ENCODE results near the gene ARNT2. TPM values are rescaled to one million over a fixed set of nuclear protein-coding genes. Genes with fewer than 3 reads are reported as not detected.

Gene ARNT2
- total and polyA plus RNA-seq, 4 donors = 2.0 to 12.2 (median 5.5) TPM

- H3K9ac ChIP-seq (ENCODE audit: insufficient read depth in 1 of 2, low read length in 2 of 2) = no peak overlapping the region
- H3K9me3 ChIP-seq (ENCODE audit: control insufficient read depth in 4 of 4, insufficient read depth in 3 of 4, low read length in 3 of 4) = peaks cover 0 to 4% (median 0%) of the 10 kb centered on the region in 4 donors
- peaks cover 0 to 13% (median 5%) of the 10 kb centered on the region in 5 donors for H3K4me1 ChIP-seq (ENCODE audit: control insufficient read depth in 5 of 5, insufficient read depth in 5 of 5, low read length in 5 of 5)
- DNase-seq (no peak), ATAC-seq (ENCODE audit: insufficient read depth, low FRiP score) (no peak)
- WGBS, 2 donors = 91 to 94% methylated on average over 2 of the region's 2 CpGs
- TF ChIP-seq, protein P1, sequence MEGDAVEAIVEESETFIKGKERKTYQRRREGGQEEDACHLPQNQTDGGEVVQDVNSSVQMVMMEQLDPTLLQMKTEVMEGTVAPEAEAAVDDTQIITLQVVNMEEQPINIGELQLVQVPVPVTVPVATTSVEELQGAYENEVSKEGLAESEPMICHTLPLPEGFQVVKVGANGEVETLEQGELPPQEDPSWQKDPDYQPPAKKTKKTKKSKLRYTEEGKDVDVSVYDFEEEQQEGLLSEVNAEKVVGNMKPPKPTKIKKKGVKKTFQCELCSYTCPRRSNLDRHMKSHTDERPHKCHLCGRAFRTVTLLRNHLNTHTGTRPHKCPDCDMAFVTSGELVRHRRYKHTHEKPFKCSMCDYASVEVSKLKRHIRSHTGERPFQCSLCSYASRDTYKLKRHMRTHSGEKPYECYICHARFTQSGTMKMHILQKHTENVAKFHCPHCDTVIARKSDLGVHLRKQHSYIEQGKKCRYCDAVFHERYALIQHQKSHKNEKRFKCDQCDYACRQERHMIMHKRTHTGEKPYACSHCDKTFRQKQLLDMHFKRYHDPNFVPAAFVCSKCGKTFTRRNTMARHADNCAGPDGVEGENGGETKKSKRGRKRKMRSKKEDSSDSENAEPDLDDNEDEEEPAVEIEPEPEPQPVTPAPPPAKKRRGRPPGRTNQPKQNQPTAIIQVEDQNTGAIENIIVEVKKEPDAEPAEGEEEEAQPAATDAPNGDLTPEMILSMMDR (IDR thresholded peaks at IDR 0.05; ENCODE audit: control extremely low read depth, extremely low read depth) = no peak
- H3K27me3 ChIP-seq (ENCODE audit: control insufficient read depth in 3 of 3, insufficient read depth in 3 of 3, low read length in 2 of 3) = peaks cover 0 to 1% (median 0%) of the 10 kb centered on the region in 3 donors
- H3K4me3 ChIP-seq = no peak overlapping the region
- peaks cover 0 to 8% (median 4%) of the 10 kb centered on the region in 4 donors for H3K36me3 ChIP-seq (ENCODE audit: control insufficient read depth in 4 of 4, insufficient read depth in 4 of 4, low read length in 4 of 4)
- no peak overlapping the region for H3K27ac ChIP-seq (ENCODE audit: low read depth in 1 of 2, low read length in 1 of 2)
Measured at GRCh38 chr15:80547264-80547663, 143.1 kb downstream of the ARNT2 start.

DNA sequence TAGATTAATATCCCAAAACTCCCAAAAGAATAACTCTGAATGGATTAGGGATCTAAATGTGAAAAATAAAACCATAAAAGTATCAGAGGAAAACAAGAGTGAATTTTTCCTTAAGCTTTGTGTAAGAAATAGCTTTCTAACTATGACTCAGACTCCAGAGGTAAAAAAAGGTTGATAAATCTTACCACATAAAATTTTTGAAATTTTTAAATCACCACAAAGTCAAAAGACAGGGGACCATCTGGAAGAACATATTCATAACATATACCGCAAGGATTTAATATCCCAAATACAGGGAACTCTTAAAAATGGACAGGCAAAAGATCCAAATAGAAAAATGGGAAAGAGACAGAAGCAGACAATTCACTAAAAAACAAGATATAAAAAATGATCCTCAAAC lies 145.0 kb downstream of the ARNT2 start:
- no peak overlapping the region for H3K9ac ChIP-seq (ENCODE audit: insufficient read depth in 1 of 2, low read length in 2 of 2)
- H3K27me3 ChIP-seq (ENCODE audit: control insufficient read depth in 3 of 3, insufficient read depth in 3 of 3, low read length in 2 of 3) = peaks cover 0 to 3% (median 0%) of the 10 kb centered on the region in 3 donors
- DNase-seq = no peak
- H3K36me3 ChIP-seq (ENCODE audit: control insufficient read depth in 4 of 4, insufficient read depth in 4 of 4, low read length in 4 of 4) = peaks cover 0 to 12% (median 3%) of the 10 kb centered on the region in 4 donors
- peaks cover 0 to 13% (median 5%) of the 10 kb centered on the region in 5 donors for H3K4me1 ChIP-seq (ENCODE audit: control insufficient read depth in 5 of 5, insufficient read depth in 5 of 5, low read length in 5 of 5)
- no peak overlapping the region for H3K4me3 ChIP-seq
- no peak for ATAC-seq (ENCODE audit: insufficient read depth, low FRiP score)
- TF ChIP-seq, protein P1 (IDR thresholded peaks at IDR 0.05; ENCODE audit: control extremely low read depth, extremely low read depth) = no peak
- H3K9me3 ChIP-seq (ENCODE audit: control insufficient read depth in 4 of 4, insufficient read depth in 3 of 4, low read length in 3 of 4) = peaks cover 0 to 4% (median 0%) of the 10 kb centered on the region in 4 donors
- WGBS, 2 donors = 94 to 98% methylated on average over 1 of the region's 1 CpG
- H3K27ac ChIP-seq (ENCODE audit: low read depth in 1 of 2, low read length in 1 of 2) = no peak overlapping the region

DNA sequence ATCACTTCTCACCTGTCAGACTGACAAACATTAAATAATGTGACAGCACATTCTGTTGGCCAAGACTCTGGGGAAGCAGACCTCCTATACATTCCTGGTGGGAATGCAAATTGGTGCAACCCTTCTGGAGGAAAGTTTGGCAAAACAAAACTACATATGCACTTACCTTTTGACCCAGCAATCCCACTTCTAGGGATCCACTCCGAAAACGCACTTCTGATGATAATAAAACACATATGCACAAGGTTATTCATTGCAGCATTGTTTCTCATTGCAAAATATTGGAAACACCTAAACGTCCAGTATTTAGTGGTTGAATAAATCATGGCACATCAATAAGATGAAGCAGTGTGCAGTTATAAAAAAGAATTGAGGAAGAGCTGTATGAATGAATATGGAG lies 145.5 kb downstream of the ARNT2 start:
- no peak for ATAC-seq (ENCODE audit: insufficient read depth, low FRiP score)
- H3K4me1 ChIP-seq (ENCODE audit: control insufficient read depth in 5 of 5, insufficient read depth in 5 of 5, low read length in 5 of 5) = peaks cover 0 to 13% (median 5%) of the 10 kb centered on the region in 5 donors
- TF ChIP-seq, protein P1 (IDR thresholded peaks at IDR 0.05; ENCODE audit: control extremely low read depth, extremely low read depth) = no peak
- H3K36me3 ChIP-seq (ENCODE audit: control insufficient read depth in 4 of 4, insufficient read depth in 4 of 4, low read length in 4 of 4) = peaks cover 0 to 12% (median 3%) of the 10 kb centered on the region in 4 donors
- 82 to 85% methylated on average over 3 of the region's 3 CpGs for WGBS, 2 donors
- no peak overlapping the region for H3K27ac ChIP-seq (ENCODE audit: low read depth in 1 of 2, low read length in 1 of 2)
- no peak overlapping the region for H3K9ac ChIP-seq (ENCODE audit: insufficient read depth in 1 of 2, low read length in 2 of 2)
- DNase-seq = no peak
- H3K4me3 ChIP-seq = no peak overlapping the region
- H3K9me3 ChIP-seq (ENCODE audit: control insufficient read depth in 4 of 4, insufficient read depth in 3 of 4, low read length in 3 of 4) = peaks cover 0 to 2% (median 0%) of the 10 kb centered on the region in 4 donors
- peaks cover 0 to 3% (median 0%) of the 10 kb centered on the region in 3 donors for H3K27me3 ChIP-seq (ENCODE audit: control insufficient read depth in 3 of 3, insufficient read depth in 3 of 3, low read length in 2 of 3)
